Right lobe of liver (tissue), 4 donors: ENCODE measurements around the gene KDM4B.

ENCODE experiments used
- POLR2A ChIP-seq: fragments of 450-650 bp; IDR thresholded peaks from one replicate; pipeline ENCODE4 v1.6.1; 2017; ENCODE audit warnings: antibody characterized with exemption, mild to moderate bottlenecking
- TF ChIP-seq, protein P1 (sequence below), 4 donors: fragments of 200-600 bp in 3 of 4; fragments of 450-650 bp in 1 of 4; IDR thresholded peaks; one replicate each; pipeline versions ENCODE4 v1.5.1 to v1.8.0; 2016 to 2022; ENCODE audit warnings: antibody characterized with exemption in 4 of 4, mild to moderate bottlenecking in 2 of 4
- donor health status: DM: no; HTN: no; CAD: no.
- donor health status: DM: no; HTN: no; CAD: no.
- donor health status: DM: no; HTN: yes; CAD: no.

- TF ChIP-seq, protein P1, sequence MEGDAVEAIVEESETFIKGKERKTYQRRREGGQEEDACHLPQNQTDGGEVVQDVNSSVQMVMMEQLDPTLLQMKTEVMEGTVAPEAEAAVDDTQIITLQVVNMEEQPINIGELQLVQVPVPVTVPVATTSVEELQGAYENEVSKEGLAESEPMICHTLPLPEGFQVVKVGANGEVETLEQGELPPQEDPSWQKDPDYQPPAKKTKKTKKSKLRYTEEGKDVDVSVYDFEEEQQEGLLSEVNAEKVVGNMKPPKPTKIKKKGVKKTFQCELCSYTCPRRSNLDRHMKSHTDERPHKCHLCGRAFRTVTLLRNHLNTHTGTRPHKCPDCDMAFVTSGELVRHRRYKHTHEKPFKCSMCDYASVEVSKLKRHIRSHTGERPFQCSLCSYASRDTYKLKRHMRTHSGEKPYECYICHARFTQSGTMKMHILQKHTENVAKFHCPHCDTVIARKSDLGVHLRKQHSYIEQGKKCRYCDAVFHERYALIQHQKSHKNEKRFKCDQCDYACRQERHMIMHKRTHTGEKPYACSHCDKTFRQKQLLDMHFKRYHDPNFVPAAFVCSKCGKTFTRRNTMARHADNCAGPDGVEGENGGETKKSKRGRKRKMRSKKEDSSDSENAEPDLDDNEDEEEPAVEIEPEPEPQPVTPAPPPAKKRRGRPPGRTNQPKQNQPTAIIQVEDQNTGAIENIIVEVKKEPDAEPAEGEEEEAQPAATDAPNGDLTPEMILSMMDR (IDR thresholded peaks at IDR 0.05) = no peak
- no peak for TF ChIP-seq POLR2A
Observed at GRCh38 chr19:5014941-5015340, 46.0 kb downstream of the KDM4B start.
